ENCODE measurements around the gene NCAPG.

The NCAPG gene

DNA sequence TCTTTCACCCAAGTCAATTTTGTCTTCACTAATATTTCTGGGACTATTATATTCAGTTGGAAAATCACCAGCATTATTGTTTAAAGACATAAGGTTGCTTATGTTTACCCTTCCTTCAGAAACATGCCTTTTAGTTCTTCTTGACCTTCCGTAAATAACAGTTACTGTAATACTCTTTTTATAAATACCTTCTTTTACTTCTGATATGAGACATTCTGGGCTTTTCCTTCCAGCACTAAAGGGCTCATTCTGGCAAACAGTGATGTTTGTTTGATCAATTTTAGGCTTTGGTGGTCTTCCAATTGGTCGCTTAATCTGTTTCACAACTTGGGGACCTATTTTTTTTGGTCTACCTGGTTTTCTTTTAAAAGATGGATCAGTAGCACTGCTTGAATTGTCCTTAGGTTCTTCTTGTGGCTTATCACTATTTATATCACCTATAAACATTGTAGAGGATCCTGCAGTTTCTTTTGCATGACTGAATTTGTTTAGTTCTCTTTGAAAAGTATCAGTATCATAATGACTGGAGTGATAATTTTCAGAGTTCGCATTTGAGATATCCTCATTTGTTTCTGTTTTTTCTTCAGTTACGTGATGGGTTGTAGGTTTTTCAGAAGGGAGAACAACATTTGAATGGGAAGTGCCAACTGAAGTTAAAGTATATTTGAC is 64.8 kb downstream of the NCAPG start:
- no peak for DNase-seq (ENCODE audit: low spot score)

DNA sequence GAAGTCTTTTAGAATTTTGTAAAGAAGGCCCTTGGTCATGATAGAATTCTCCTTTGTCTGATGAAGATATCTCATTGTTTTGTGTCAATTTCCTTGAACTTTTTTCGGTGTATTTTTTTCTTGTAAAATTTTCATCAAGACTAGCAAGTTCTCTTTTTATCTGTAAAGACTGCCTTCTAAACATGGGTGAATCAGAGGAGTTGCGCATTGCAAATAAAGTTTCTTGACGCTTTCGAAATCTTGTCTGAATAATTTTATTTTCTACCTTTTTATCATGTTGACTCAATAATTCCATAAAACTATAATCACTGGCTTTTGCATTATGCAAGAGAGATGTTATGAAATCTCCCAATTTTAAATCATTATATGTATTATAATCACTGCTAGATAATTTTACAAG is 66.2 kb downstream of the NCAPG start:
- no peak for DNase-seq (ENCODE audit: low spot score)

DNA sequence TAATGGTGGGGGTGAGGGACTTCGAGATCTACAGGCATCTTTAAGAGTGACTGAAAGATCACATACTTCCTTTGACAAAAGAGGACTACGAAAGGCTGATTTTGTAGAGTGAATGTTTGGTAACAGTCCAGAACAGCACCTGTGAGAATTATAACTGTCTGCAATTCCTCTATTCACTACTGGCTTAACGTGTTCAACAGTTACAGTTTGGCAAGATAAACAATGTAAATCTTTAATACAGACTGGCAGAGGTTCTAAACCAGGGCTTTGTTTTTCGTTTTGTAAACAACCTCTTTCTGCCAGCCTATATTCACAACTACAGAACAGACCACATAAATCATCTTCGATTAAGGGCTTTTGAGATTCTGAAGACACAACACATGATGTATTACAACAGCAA is 66.9 kb downstream of the NCAPG start:
- no peak for DNase-seq (ENCODE audit: low spot score)

DNA sequence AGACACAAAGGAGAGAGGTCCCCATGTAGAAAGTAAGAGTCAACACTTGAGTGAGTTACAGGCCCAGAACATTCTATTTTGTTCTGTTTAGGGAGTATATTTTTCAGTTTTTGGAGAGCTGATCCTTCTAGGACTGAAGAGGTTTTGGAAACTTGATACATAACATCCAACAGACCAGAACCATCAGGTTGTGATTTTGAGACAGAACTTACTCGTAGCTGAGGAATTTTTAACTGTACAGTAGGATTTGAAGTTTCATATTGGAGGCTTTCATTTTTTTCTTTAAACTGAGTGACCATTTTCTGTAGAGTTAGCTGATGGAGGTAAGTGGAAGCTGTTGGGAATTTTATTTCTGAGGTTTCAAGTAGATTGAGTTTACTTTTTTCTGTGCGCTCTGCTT is 73.3 kb downstream of the NCAPG start:
- DNase-seq (ENCODE audit: low spot score) = no peak

DNA sequence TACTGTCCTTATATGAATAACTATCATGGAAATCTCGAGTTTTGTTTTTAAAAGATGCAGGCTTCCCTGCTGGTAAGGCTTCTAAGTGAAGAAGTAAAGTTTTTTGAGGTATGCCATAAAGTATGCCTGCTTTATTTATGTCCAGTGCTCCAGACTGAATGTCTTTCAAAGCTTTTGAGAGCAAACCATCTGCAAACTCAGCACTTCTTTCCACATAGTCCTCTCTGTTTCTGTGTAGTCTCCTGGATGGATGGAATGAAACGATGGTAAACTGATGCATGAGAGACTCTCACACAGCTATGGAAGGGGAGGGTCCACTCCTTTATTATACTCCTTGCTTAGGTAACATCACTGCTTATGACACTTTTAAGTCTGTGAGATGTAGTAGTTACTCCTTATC is 73.7 kb downstream of the NCAPG start:
- no peak for DNase-seq (ENCODE audit: low spot score)

DNA sequence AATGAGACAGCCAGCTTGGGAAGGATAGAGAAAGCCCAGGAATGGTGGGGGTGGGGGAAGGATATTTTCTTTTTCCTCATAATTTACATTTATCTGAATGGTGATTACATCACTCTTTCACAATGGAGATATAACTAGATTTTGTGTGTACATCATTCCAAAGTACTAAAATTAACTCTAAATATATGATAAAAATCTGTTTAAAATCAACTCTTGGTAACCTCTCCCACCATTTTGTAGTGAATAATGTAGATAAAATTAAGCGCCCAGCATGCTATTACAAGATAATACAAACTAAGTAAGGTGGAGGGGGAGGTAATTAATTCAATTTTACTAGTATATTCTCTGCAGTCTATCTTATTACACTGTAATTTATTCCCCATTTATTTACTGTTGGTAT is 78.9 kb downstream of the NCAPG start:
- no peak for DNase-seq (ENCODE audit: low spot score)

DNA sequence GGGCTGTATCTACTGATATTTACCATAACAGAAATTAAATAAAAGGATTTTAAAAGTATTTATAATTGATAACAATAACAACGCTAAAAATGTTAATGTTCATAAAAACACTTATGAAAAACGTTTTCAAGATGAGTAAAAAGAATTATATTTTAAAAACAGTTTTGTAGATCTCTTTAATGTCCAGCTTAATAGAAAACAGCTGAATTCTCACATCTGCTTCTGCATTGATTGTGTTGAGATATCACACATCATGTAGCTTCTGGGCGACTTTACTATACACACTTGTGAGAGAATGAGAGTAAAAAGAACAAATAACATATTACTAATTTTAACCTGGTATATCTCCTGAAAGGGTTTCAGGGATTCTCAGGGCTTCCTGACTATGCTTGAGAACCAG is 83.6 kb downstream of the NCAPG start:
- no peak for DNase-seq (ENCODE audit: low spot score)

Measured in SW480 (cell line).